ENCODE measurements around the gene MMP14. TPM values are rescaled to one million over a fixed set of nuclear protein-coding genes. Genes with fewer than 3 reads are reported as not detected.

Gene MMP14
- total RNA-seq, result 410 and 461 TPM in 2 replicates

DNA sequence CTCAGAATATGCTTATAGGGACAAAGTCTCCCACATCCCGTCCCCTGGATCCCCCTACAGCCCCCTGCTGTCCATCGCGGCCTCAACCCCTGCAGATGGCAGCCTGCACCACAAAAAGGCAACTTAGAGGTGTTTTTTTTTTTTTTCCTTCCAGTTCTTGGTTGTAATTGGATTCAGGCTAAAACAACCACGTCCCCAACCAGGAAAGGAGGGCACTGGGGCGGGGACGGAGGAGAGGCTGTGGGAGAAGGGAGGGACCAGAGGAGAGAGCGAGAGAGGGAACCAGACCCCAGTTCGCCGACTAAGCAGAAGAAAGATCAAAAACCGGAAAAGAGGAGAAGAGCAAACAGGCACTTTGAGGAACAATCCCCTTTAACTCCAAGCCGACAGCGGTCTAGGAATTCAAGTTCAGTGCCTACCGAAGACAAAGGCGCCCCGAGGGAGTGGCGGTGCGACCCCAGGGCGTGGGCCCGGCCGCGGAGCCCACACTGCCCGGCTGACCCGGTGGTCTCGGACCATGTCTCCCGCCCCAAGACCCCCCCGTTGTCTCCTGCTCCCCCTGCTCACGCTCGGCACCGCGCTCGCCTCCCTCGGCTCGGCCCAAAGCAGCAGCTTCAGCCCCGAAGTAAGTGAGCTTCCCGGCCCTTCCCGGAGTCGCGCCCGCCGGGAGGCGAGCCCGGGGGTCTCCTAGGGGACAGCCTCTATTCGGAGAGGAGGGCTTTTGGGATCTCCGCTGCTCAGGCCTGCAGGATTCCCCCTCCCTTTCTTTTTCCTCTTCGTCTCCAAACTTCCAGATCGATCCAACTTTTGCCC, at the start of gene MMP14:
Gene MMP14, plus strand, starts transcription at position 285 of the 813 bp plus-strand sequence. Its CDS starts 233 bp downstream, at position 518.

GRCh38 chr14:22814941-22815713, 21.3 kb upstream of the MMP14 start, which contains the start of gene SLC7A7:
Gene SLC7A7, minus strand, starts transcription at chr14:22815435. Its CDS starts 2,037 bp downstream, at chr14:22813398.

GRCh38 chr14:22829661-22830442, 6.5 kb upstream of the MMP14 start, which contains the start of gene MRPL52:
Gene MRPL52, plus strand, starts transcription at chr14:22829887. Its CDS starts 26 bp downstream, at chr14:22829913.

DNA sequence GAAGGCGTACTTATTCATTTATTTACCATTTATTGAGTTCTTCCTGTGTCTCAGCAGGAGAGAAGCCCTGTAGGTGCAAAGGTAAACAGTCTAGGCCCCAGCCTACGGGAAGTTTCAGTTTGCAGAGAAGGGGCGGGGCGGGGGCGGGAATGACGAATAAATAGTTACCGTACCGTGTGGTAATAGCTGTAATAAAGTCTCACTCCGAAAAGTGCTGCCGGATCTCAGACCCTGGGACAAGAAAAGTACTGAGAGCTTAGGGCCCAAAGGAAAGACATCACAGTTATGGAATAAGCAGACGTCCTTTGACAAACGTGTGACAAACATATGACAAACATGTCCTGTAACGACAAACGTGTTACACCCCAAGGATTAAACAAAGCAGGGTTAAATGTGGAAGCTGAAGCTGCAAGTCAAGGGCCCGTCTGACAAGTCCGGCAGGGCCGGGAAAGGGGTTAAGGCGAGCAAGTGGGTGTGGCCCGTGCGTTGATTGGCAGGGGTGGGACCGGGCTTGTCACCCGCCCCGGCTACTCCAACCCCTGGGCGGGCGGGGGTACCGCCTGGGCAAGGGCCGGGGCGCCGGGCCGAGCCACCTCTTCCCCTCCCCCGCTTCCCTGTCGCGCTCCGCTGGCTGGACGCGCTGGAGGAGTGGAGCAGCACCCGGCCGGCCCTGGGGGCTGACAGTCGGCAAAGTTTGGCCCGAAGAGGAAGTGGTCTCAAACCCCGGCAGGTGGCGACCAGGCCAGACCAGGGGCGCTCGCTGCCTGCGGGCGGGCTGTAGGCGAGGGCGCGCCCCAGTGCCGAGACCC, 35.0 kb downstream of the MMP14 start, which contains the start of gene LRP10:
Gene LRP10, plus strand, starts transcription at position 517 of the 809 bp plus-strand sequence. CDS start 564 bp downstream, outside the sequence.

GRCh38 chr14:22883173-22883976, 47.0 kb downstream of the MMP14 start, which contains the start of gene REM2:
Gene REM2, plus strand, starts transcription at chr14:22883222. Its CDS starts 66 bp downstream, at chr14:22883288.

Other genes with a start within 250 kb of the MMP14 start
- gene DAD1, start 247.4 kb upstream of the MMP14 start, total RNA-seq, result 290 and 388 TPM in 2 replicates
- 46.7 and 47.0 TPM in 2 replicates for gene ABHD4, start 238.3 kb upstream of the MMP14 start, total RNA-seq
- gene OR6J1, start 192.2 kb upstream of the MMP14 start, total RNA-seq, result not detected in 2 replicates
- 77.9 and 96.3 TPM in 2 replicates for gene OXA1L, start 69.9 kb upstream of the MMP14 start, total RNA-seq
- gene SLC7A7, start 21.1 kb upstream of the MMP14 start, total RNA-seq, result 2.9 and 5.5 TPM in 2 replicates
- gene MRPL52, start 6.7 kb upstream of the MMP14 start, total RNA-seq, result 49.5 and 133 TPM in 2 replicates
- gene LRP10, start 35.2 kb downstream of the MMP14 start, total RNA-seq, result 121 and 128 TPM in 2 replicates
- 0.06 TPM in 1 of 2 replicates, not detected in the other for gene REM2, start 46.6 kb downstream of the MMP14 start, total RNA-seq
- 91.8 and 153 TPM in 2 replicates for gene RBM23, start 82.6 kb downstream of the MMP14 start, total RNA-seq
- gene PRMT5, start 92.8 kb downstream of the MMP14 start, total RNA-seq, result 49.7 and 55.9 TPM in 2 replicates
- 13.1 and 22.7 TPM in 2 replicates for gene HAUS4, start 120.5 kb downstream of the MMP14 start, total RNA-seq
- 9.9 and 12.6 TPM in 2 replicates for gene AJUBA, start 146.0 kb downstream of the MMP14 start, total RNA-seq
- gene C14orf93, start 173.6 kb downstream of the MMP14 start, total RNA-seq, result 6.4 and 9.8 TPM in 2 replicates
- gene PSMB5, start 198.3 kb downstream of the MMP14 start, total RNA-seq, result 163 and 182 TPM in 2 replicates
- not detected in 2 replicates for gene PSMB11, start 205.6 kb downstream of the MMP14 start, total RNA-seq
- gene CDH24, start 220.9 kb downstream of the MMP14 start, total RNA-seq, result 3.2 TPM in 2 replicates

Data from cardiac ventricle fibroblast (primary cell).